Right forelimb (tissue), 1 donor: ENCODE measurements around the gene APOB.

Experiments
- DNase-seq: peaks from one replicate; pipeline ENCODE4 v3.0.0-alpha.2; 2018

The APOB gene

DNA sequence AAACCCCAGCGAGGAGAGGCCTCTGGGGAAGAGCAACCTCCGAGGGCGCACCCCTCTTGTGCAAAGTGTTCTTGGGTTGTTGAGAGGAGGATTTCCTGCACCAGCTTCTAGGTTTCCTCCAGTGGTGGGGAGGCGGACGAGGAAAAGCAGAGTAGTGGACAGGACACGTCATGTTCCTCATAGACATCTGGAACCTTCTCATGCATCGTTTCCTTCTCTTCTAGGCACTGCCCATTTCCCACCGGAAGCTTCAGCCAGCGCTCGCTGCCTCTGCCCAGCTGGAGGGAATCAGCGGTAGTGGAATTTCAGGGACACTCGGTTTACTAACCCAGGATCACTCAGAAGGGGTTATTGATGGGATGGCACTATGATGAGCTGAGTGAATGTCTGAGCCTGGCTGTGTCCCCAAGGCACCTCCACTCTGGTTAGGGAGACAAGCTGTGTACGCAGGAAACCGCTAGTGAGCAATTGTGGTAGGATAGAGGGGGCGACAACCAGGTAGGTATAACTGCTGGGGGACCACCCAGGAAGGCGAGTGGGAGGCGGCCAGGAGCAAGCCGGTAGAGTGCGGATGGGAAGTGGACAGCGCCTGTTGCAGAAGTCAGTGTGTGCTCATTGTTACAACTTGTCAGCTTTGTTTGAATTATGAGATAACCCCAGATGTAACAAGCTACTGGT is 960 bp upstream of the APOB start:
- DNase-seq: no peak

DNA sequence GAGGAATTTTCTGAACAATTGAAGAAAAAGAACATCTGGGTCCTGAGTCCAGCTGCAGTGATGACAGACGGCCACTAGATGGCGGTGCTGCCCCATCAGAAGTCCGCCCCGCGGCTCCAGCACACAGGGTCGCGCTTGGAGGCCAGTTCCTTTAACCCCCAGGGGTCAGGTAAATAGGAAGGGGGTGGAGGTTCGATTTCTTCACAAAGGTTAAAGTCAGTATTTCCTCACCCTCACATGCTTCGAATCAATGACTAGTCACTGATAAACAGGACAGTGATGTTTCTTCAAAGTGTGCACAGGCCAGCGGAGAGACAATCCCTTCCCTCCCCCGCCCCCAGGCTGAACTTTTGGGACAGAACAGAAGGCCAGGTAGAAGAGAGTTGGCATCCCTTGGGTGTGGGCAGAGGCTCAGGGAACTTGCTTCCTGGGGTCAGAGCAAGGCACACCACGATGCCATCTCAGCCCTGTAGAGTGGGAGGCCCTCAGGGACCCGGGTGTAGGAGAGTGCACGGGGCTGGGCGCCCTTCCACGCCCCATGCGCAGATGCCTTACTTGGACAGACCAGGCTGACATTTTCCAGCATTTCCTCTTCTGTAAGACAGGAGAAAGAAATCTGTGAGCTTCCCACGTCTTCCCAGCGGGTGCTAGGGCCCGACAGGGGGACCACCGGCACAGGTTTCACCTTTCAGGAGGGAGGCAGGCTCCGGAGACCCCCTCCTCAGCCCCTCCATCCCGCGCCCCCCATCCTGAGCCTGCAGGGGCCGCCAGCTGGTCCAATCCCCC is 722 bp downstream of the APOB start:
- peak; percentile 87 for DNase-seq

DNA sequence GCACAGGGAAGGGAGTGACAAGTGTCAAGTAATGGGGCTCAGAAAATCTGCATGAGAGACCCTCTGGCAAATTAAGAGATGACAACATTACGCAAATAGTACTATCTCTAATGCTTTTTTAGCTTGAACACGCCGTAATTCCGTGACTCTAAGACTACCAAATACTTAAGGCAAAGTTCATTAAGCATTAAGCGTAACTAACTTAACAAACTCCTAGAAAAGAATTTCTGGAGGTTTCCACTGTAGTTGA is 1.2 kb downstream of the APOB start:
- DNase-seq: no peak

- no peak for DNase-seq
Observed at GRCh38 chr2:21041943-21042707, 1.7 kb downstream of the APOB start.

DNA sequence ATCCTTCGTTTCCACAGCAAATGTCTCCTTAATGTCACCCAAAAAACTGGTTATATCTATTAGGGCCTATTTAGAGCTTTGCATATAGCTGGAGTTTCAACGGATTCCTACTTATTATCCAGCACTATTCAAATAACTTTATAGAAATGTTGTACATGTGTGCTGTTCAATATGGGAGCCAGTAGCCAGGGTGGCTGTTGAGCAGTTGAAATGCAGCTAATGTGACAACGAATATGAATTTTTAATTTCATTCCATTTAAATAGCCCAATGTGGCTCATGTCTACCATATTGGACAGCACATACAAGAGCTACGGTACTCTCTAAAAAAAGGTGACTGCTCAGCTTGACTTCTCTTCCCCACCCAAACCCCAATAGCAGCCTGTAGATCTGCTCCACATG is 2.4 kb downstream of the APOB start:
- DNase-seq: no peak

GRCh38 chr2:21040468-21041377 is 3.1 kb downstream of the APOB start:
- DNase-seq: no peak

- DNase-seq: no peak
Observed at GRCh38 chr2:21039979-21040467, 3.9 kb downstream of the APOB start.

- no peak for DNase-seq
Observed at GRCh38 chr2:21039080-21039556, 4.8 kb downstream of the APOB start.

- DNase-seq: no peak
Observed at GRCh38 chr2:21038403-21039073, 5.3 kb downstream of the APOB start.

- DNase-seq: no peak
Observed at GRCh38 chr2:21037671-21038108, 6.2 kb downstream of the APOB start.

- DNase-seq: no peak
Observed at GRCh38 chr2:21036708-21037670, 6.9 kb downstream of the APOB start.

DNA sequence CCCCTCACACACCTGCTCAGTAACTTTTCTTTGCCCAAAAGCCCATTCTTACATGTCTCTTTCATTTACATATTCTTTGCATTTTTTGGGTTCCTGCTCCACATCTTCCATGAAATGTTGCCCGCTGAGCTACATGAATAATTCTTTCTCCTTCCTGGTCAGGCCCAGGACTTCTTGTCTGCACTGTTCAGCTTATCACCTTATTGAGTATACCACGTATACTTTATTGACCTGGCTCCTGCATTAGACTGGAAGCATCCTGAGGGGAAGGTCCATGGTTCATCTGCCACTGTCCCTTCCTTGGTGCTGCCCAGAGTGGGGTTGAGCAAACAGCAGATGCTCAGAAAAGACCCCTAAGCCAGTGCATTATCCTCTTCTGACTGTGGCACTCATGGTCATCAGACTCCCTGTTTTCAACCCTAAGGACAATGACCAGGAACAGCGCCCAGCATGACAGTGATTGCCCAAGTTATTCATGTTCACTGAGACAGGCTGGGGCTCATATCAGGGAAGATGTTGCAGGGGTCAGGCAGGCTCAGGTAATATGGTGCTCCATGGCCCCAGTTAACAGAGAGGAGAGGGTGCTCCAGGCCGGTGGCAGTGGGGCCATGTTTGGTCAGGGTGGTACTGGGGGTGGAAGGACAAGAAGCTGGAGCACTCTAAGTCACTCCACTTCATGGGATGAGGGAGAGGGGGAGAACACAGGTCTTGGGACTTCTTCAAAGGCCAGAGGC is 7.7 kb downstream of the APOB start:
- no peak for DNase-seq

DNA sequence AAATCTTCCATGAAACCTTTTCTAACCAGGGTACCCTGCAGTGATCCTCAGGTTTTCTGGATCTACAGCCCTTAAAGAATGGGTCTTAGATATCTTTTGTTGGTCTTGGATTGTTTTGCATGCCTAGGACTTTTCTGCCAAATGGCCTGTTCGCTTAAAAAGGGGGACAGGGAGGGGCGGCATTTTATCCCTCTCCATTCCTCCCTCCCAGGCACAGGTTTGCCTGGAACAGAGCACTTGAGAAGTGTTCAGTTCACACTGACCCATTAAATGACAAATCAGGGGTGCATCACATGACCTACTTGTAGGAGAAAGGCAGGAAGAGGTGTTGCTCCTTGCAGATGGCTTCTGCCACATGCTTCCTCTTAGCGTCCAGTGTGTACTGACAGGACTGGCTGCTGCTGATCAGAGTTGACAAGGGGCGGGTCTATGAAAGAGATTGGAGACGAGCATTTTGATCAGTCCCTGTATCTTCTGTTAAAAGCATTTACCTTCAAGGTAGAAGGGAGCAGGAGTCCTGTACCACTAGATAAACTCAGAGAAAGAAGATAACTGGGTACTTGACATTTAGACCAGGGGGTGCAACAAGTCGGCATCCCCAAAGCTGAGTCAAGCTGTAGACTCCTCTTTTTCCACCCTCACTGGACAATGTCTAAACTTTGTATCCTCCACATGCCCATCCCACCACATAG is 8.4 kb downstream of the APOB start:
- DNase-seq: no peak

- no peak for DNase-seq
Observed at GRCh38 chr2:21034972-21035279, 8.9 kb downstream of the APOB start.

- DNase-seq: no peak
Observed at GRCh38 chr2:21034156-21034971, 9.5 kb downstream of the APOB start.

GRCh38 chr2:21033237-21034155 is 10.4 kb downstream of the APOB start:
- DNase-seq: no peak
